Measurements from ENCODE around the gene TUSC7. TPM values are rescaled to one million over a fixed set of nuclear protein-coding genes. Genes with fewer than 3 reads are reported as not detected.

Gene TUSC7
- total RNA-seq, 4 donors from 2014 or later = not detected

DNA sequence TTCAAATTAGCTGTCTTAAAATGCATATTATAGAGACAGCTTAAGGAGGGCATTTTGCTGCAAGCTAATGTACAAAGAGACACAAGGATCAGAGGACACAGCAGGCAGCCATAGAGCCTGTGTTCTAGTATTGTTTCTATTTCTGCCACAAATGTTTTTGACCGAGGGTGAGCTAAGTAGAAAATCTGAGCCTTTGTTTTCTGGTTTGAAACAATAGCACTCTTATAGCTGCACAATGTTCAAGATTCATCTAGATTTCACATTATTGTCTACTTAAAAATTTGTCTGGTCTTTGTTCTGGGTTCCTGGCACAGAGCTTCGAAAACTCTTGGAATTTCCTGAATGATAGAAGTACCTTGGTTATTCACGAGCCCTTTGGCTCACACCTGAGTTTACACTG is 40.0 kb upstream of the TUSC7 start:
- H3K27ac ChIP-seq = no peak overlapping the region
- TF ChIP-seq POLR2A (IDR thresholded peaks at IDR 0.05) = no peak
- TF ChIP-seq, protein P1, sequence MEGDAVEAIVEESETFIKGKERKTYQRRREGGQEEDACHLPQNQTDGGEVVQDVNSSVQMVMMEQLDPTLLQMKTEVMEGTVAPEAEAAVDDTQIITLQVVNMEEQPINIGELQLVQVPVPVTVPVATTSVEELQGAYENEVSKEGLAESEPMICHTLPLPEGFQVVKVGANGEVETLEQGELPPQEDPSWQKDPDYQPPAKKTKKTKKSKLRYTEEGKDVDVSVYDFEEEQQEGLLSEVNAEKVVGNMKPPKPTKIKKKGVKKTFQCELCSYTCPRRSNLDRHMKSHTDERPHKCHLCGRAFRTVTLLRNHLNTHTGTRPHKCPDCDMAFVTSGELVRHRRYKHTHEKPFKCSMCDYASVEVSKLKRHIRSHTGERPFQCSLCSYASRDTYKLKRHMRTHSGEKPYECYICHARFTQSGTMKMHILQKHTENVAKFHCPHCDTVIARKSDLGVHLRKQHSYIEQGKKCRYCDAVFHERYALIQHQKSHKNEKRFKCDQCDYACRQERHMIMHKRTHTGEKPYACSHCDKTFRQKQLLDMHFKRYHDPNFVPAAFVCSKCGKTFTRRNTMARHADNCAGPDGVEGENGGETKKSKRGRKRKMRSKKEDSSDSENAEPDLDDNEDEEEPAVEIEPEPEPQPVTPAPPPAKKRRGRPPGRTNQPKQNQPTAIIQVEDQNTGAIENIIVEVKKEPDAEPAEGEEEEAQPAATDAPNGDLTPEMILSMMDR (IDR thresholded peaks at IDR 0.05) = no peak
- H3K4me3 ChIP-seq (replicated peaks in 1 of 3) = no peak overlapping the region
- no peaks in the 10 kb centered on the region for H3K9me3 ChIP-seq
- WGBS, 2 donors = 82 to 92% methylated on average over 3 of the region's 3 CpGs
- no peak for DNase-seq
- no peaks in the 10 kb centered on the region for H3K27me3 ChIP-seq
- intact Hi-C loops (cut with DNase I) = no loop called here
- H3K4me1 ChIP-seq = no peaks in the 10 kb centered on the region
- no peaks in the 10 kb centered on the region for H3K36me3 ChIP-seq

DNA sequence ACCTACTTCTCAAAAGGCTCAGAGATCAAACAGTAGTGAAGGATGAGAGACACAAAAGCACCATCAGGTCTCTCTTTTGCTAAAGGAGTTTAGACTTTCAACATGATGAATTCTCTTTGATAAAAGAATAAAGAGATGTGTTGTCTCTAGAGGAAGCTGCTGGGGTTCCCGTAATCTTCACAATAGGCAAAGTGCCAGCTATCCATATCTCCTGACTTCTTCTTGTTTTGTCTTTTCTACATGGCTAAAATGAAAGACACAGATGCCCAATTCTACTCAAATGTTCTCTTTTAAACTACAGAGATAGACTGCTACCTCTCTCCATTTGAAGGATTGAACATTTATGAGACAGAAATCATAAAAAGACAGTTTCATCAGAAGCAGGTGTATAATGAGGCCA is 38.4 kb upstream of the TUSC7 start:
- intact Hi-C loops (cut with DNase I) = no loop called here
- H3K27me3 ChIP-seq = no peaks in the 10 kb centered on the region
- no peak overlapping the region for H3K27ac ChIP-seq
- DNase-seq = no peak
- TF ChIP-seq, protein P1 (IDR thresholded peaks at IDR 0.05) = no peak
- no peak for TF ChIP-seq POLR2A (IDR thresholded peaks at IDR 0.05)
- no peaks in the 10 kb centered on the region for H3K36me3 ChIP-seq
- H3K9me3 ChIP-seq = no peaks in the 10 kb centered on the region
- H3K4me1 ChIP-seq = no peaks in the 10 kb centered on the region
- 79 to 81% methylated on average over 1 of the region's 1 CpG for WGBS, 2 donors
- no peak overlapping the region for H3K4me3 ChIP-seq (replicated peaks in 1 of 3)

DNA sequence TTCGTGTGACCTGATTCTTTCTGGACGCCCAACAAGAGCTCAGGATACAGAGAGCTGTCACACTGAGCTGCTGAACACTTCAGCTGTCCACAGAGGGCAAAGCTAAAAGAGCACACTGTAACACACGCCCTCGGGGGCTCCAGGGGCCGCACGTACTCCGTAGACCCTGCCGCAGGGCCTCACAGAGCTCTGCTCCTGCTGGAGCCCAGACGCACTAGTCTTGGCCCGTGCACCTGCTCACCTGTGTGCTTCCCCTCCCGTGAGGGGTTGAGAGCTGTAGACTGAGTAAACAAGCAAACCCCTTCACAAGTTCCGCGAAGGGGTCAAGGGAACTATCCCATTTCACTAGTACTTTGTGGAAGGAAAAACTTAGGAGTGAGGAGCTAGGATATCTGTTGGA is 30.7 kb upstream of the TUSC7 start:
- intact Hi-C loops (cut with DNase I) = no loop called here
- no peak for TF ChIP-seq POLR2A (IDR thresholded peaks at IDR 0.05)
- TF ChIP-seq, protein P1 (IDR thresholded peaks at IDR 0.05) = no peak
- no peak for DNase-seq

DNA sequence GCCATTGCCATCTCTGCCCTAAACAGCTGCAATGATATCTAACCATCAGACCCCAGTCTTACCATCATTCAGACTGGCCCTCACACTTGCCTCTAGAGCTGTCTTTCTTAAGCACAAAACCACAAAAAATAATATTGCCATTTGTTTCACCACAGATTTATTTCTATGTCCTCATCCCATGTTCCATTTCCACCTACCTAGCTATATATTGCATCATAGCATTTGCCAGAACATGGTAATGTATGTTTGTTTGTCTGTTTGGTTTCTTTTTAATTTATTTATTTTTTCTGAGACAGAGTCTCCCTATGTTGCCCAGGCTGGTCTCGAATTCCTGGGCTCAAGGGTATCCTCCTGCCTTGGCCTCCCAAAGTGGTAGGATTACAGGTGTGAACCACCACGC is 18.5 kb upstream of the TUSC7 start:
- H3K9me3 ChIP-seq = no peaks in the 10 kb centered on the region
- no peak for TF ChIP-seq POLR2A (IDR thresholded peaks at IDR 0.05)
- intact Hi-C loops (cut with DNase I) = no loop called here
- DNase-seq = no peak
- no peaks in the 10 kb centered on the region for H3K4me1 ChIP-seq
- no peak overlapping the region for H3K27ac ChIP-seq
- H3K27me3 ChIP-seq = no peaks in the 10 kb centered on the region
- H3K36me3 ChIP-seq = no peaks in the 10 kb centered on the region
- H3K4me3 ChIP-seq (replicated peaks in 1 of 3) = no peak overlapping the region
- WGBS, 2 donors = 80 to 81% methylated on average over 2 of the region's 2 CpGs

More for the DNA sequence above, 30.7 kb upstream of the TUSC7 start:
- H3K4me3 ChIP-seq (replicated peaks in 1 of 3) = no peak overlapping the region
- WGBS, 2 donors = 37 to 51% methylated on average over 13 of the region's 13 CpGs
- H3K27ac ChIP-seq = no peak overlapping the region
- no peaks in the 10 kb centered on the region for H3K4me1 ChIP-seq
- no peaks in the 10 kb centered on the region for H3K27me3 ChIP-seq
- no peaks in the 10 kb centered on the region for H3K36me3 ChIP-seq
- H3K9me3 ChIP-seq = no peaks in the 10 kb centered on the region

DNA sequence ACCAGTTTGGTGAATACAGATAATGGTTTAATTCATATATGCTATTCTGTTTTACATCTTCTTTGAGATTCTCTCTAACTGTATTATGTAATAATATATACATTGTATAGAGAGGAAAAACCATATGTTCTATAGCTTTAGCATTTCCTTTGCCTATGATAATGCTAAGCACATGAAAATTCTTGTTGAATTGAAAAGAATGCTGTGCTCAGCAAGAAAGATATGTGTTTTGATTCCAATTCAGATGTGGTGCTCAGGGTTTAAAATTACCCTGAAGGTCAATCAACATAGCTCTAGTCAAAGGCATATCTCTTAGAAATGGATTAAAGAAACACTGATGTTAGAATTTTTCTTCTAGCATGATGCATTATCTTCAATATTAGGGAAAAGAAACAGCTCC is 8.5 kb upstream of the TUSC7 start:
- Histone ChIP-seq H3K27me3 (no peaks in the 10 kb centered on the region), H3K4me3 (replicated peaks in 1 of 3) (no peak overlapping the region), H3K9me3 (no peaks in the 10 kb centered on the region), H3K27ac (no peak overlapping the region), H3K36me3 (no peaks in the 10 kb centered on the region), H3K4me1 (no peaks in the 10 kb centered on the region)
- DNase-seq = no peak
- intact Hi-C loops (cut with DNase I) = no loop called here
- TF ChIP-seq POLR2A (IDR thresholded peaks at IDR 0.05) = no peak
- TF ChIP-seq, protein P1 (IDR thresholded peaks at IDR 0.05) = no peak

DNA sequence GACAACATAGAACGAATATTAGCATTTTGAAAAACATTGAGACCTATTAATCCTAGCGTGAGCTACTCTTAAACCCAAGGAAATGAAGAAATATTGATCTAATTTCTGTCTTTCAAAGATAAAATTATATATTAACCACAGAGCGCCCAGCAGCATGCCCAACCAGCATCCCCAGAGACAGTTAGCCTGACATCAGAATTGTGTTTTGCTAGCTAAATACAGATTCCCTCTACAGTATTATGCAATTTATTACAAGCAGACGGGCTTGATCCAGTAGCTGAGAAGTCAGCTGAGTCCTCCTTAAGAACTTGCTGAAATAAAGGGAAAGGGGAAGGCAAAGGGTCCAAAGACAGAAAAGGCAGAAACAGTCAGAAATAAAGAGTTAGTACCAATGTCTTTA is 7.2 kb upstream of the TUSC7 start:
- Histone ChIP-seq H3K4me1 (no peaks in the 10 kb centered on the region), H3K27me3 (no peaks in the 10 kb centered on the region), H3K9me3 (no peaks in the 10 kb centered on the region), H3K27ac (no peak overlapping the region), H3K4me3 (replicated peaks in 1 of 3) (no peak overlapping the region), H3K36me3 (no peaks in the 10 kb centered on the region)
- 76% methylated on average over 4 of the region's 4 CpGs for WGBS, 2 donors
- no peak for DNase-seq
- TF ChIP-seq, protein P1 (IDR thresholded peaks at IDR 0.05) = no peak
- no peak for TF ChIP-seq POLR2A (IDR thresholded peaks at IDR 0.05)
- intact Hi-C loops (cut with DNase I) = no loop called here

Measured in thyroid gland (tissue), 4 donors.